Activated T-helper 1 cell treated with Interleukin-2 at 50 U/mL for 16 hours (primary cell): ENCODE measurements around the gene SUSD2.
"Not testable (repeated sequence)": the region's sequence is repeated elsewhere in the genome, so short reads cannot be mapped to it uniquely, and the experiment has no call there.

ENCODE experiments used
- DNase-seq: peaks from one replicate; pipeline ENCODE4 v3.0.0-alpha.2; 2020; ENCODE audit warnings: low read depth

SUSD2 gene

GRCh38 chr22:24176040-24176439, 5.2 kb upstream of the SUSD2 start:
- no peak for DNase-seq

GRCh38 chr22:24176630-24177029, 4.7 kb upstream of the SUSD2 start:
- DNase-seq = no peak

GRCh38 chr22:24177045-24177444, 4.2 kb upstream of the SUSD2 start:
- DNase-seq = no peak

- DNase-seq = no peak
These were observed 3.8 kb upstream of the SUSD2 start for GRCh38 chr22:24177456-24177855.

DNA sequence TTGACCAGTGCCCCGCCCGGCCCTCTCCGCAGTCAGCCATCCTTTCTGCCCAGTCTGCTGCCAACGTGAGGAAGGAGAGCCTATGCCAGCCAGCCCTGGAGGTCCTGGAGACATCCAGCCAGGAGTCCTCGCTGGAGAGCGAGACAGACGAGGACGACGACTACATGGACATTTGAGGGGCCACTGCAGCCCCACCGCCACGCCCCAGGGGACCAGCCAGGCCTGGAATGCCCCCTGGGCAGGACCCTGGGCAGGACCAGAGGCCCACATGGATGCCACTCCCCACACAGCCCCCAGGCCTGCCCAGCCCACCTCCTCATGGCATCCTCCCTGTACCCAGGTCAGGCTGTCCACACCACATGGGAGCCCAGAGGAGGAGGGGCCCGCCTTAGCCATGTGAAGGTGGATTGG, 3.3 kb upstream of the SUSD2 start:
- no peak for DNase-seq

- DNase-seq = no peak
These were observed 2.5 kb upstream of the SUSD2 start for GRCh38 chr22:24178502-24179440.

- DNase-seq = no peak
These were observed 1.6 kb upstream of the SUSD2 start for GRCh38 chr22:24179478-24180210.

- DNase-seq = no peak
These were observed 785 bp upstream of the SUSD2 start for GRCh38 chr22:24180316-24181087.

DNA sequence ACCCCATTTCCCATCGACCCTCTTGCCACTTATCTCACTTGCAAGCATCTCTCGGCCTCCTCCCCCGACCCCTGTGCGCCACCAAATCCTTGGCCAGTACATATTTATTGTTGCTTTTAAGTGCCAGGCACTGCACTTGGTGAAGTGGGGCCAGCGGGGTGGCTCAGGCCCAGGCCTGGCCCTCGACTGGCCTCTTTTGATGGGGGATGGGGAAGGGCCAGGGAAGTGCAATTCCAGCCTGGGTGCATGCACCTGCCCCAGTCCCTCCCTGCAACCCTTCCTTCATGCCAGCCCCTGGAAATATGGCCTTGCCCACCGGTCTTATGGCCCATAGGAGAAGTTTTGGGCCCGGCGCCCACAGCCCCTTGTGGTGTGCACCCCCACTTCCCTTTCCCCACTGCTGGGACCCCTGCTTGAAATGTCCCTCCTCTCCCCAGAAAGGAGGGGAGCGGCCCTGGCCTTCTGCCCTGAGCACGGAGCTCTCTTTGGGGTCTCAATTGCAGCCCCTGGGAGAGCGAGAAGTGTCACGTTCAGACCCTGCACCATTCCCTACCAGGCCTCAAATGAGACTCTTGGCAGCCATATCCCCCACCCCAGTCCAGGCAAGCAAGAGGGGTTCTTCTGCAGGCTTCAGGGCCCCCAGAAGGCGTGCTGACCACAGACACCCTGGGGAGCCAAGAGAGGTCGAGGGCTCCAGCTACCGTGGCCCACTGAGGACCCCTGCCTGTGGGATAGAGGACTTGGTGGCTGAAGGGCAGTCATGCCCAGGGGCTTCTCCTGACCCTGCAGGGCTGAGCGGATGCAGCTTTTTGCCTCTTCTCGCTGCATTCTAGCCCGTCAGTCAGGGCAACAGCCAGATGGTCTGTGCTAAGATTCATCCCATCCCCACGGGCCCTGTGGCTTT, 961 bp downstream of the SUSD2 start:
- no peak for DNase-seq

DNA sequence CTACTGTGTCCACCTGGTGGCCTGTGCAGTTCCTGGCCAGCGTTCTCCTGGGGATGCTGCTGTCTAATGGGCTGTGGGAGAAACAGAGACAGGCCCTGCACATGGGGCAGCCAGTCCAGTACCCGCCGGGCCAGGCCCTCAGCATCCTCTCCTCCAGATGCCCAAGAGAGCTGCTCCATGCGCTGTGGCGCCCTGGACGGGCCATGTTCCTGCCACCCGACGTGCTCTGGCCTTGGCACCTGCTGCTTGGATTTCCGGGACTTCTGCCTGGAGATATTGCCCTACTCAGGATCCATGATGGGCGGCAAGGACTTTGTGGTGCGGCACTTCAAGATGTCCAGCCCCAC, 1.6 kb downstream of the SUSD2 start:
- DNase-seq = not testable (repeated sequence)

- no peak for DNase-seq
These were observed 2.2 kb downstream of the SUSD2 start for GRCh38 chr22:24183321-24184031.

DNA sequence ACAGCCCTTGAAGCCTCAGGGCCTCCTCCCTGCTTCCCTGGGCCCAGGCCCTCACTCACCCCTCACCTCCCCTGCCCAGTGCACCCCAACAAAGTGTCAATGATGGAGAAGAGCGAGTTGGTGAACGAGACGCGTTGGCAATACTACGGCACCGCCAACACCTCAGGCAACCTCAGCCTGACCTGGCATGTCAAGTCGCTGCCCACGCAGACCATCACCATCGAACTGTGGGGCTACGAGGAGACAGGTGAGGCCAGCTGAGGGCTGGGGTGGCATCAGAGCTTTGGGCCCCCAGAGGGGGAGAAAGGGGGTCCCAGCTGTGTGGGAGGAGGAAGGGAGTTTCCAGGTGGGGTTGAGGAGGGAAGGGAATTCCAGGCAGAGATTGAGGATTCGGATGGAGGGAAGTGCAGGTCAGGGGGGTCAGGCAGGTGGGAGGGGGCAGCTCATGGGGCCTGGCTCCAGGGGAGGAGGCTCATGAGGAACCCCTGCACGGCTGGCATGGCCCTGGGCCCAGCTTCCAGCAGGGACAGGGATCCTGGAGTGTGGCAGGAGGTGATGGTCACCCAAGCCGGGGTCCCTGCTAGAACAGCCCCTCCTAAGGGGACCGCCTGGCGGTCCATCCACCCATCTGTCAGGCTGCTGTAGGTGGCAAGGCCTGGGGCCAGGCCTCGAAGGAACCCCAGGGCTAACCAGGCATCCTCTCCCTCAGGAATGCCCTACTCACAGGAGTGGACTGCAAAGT, 2.9 kb downstream of the SUSD2 start:
- DNase-seq = no peak

DNA sequence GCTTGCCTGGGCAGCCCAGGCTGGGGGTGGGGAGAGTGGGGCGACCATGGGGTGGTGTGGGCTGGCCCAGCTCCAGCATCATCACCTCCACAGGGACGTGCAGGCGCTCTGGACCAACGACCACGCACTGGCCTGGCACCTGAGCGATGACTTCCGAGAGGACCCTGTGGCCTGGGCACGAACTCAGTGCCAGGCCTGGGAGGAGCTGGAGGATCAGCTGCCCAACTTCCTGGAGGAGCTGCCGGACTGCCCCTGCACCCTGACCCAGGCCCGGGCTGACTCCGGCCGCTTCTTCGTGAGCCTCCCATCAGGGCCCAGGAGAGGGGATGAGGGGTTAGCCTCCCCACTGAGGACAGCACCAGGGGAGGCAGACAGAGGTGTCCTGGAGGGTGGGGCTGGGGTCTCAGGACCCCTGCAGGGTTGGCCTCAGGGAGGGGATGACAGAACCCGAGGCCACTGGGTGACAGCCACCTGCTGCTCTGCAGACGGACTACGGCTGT, 3.8 kb downstream of the SUSD2 start:
- no peak for DNase-seq

DNA sequence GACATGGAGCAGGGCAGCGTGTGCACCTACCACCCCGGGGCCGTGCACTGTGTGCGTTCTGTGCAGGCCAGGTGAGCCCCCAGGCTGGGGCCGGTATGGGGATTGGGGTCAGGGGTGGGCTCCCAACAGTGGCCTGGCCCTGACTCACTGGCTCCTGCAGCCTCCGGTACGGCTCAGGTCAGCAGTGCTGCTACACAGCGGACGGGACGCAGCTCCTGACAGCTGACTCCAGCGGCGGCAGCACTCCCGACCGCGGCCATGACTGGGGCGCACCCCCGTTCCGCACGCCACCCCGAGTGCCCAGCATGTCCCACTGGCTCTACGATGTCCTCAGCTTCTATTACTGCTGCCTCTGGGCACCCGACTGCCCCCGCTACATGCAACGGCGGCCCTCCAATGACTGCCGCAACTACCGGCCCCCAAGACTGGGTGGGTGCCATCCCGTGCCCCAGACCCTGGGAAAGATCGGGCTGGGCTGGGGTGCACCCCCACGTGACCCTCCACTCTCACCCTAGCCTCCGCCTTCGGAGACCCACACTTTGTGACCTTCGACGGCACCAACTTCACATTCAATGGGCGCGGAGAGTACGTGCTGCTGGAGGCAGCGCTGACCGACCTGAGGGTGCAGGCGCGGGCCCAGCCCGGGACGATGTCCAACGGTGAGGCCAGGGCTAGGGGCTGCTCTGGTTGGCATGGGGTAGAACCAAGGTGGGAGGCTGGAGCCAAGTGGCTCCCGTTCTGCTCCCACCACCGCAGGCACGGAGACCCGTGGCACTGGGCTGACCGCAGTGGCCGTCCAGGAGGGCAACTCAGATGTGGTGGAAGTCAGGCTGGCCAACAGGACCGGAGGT, 4.4 kb downstream of the SUSD2 start:
- no peak for DNase-seq

GRCh38 chr22:24186352-24186740, 5.1 kb downstream of the SUSD2 start:
- no peak for DNase-seq

- no peak for DNase-seq
These were observed 5.8 kb downstream of the SUSD2 start for GRCh38 chr22:24186892-24187670.

DNA sequence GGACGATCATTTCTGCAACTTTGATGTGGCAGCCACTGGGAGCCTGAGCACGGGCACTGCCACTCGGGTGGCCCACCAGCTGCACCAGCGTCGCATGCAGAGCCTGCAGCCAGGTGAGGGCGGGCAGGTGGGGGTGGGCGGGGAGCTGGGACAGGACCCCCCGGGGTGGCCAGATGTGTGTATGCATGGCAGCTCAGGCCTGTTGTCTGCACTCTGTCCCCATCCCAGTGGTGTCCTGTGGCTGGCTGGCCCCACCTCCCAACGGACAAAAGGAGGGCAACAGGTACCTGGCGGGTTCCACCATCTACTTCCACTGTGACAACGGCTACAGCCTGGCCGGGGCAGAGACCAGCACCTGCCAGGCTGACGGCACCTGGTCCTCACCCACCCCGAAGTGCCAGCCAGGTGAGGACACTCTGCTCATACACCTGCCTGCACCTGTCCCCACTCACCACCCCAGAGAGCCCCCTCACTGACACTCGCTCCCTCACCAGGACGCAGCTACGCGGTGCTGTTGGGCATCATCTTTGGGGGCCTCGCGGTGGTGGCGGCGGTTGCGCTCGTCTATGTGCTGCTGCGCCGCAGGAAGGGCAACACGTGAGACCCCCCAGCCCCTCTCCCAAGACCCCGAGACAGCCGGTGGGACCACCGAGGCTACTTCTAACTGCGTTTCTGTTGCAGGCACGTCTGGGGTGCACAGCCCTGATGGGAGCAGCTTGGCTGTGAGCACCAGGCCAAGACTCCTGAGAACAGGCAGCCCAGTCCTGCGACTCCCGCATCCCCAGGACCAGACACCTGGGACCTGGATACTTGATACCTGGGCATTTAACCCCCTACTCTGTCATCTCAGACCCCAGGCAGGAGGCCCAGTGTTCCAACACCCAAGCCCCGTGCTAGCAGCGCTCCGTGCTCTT, 6.7 kb downstream of the SUSD2 start:
- DNase-seq = no peak
